C4-2B (cell line): ENCODE data around the gene HELT.
A peak's percentile ranks its signal among the peaks of the same experiment; 100 is the strongest.

Source experiments
- ZFX ChIP-seq: fragments of 450-650 bp; IDR thresholded peaks from 2 replicates; pipeline ENCODE4 v1.6.1; 2017
- TF ChIP-seq, protein P1 (sequence below): fragments of 450-650 bp; conservative IDR thresholded peaks from 2 replicates; pipeline ENCODE4 v1.5.1; 2017; ENCODE audit warnings: mild to moderate bottlenecking

DNA sequence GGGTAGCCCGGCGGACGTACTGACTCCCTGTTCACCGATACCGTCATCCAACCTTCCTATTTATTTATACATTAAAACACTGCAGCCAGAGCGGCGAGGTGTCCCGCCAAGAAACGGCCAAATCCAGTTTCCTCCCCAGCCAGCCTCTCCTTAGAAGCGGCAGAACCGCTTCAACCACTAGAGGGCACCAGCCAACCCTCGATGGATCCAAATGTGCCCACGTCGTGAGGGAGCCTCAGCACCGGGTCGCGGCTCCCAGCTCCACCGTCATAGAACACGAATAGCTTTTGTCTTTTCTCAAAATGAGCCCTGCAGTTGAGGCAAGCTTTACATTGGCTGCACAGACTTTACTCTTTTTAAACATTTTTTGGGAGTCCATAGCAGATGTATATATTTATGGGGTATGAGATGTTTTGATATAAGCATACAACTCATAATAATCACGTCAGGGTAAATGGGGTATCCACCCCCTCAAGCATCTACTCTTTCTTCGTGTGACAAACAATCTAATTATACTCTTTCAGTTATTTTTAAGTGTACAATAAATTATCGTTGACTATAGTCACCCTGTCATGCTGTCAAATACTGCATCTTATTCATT, 13.0 kb upstream of the HELT start:
- TF ChIP-seq, protein P1, sequence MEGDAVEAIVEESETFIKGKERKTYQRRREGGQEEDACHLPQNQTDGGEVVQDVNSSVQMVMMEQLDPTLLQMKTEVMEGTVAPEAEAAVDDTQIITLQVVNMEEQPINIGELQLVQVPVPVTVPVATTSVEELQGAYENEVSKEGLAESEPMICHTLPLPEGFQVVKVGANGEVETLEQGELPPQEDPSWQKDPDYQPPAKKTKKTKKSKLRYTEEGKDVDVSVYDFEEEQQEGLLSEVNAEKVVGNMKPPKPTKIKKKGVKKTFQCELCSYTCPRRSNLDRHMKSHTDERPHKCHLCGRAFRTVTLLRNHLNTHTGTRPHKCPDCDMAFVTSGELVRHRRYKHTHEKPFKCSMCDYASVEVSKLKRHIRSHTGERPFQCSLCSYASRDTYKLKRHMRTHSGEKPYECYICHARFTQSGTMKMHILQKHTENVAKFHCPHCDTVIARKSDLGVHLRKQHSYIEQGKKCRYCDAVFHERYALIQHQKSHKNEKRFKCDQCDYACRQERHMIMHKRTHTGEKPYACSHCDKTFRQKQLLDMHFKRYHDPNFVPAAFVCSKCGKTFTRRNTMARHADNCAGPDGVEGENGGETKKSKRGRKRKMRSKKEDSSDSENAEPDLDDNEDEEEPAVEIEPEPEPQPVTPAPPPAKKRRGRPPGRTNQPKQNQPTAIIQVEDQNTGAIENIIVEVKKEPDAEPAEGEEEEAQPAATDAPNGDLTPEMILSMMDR, result peak; percentile 93
- no peak for TF ChIP-seq ZFX
